GM18508 (cell line): ENCODE results near the gene GCNT1.
"Not testable (repeated sequence)": the region's sequence is repeated elsewhere in the genome, so short reads cannot be mapped to it uniquely, and the experiment has no call there.

ENCODE experiments used
- ATAC-seq: cut with Tn5 transposase; IDR thresholded peaks from one replicate; pipeline ENCODE4 v1.9.1; 2021; ENCODE audit warnings: moderate number of reproducible peaks; ENCODE audit not compliant: insufficient read depth, unreplicated experiment

GCNT1 gene

GRCh38 chr9:76530458-76531110, 71.6 kb downstream of the GCNT1 start:
- no peak for ATAC-seq

- no peak for ATAC-seq
Measured at GRCh38 chr9:76531231-76531780, 72.3 kb downstream of the GCNT1 start.

- ATAC-seq = not testable (repeated sequence)
Measured at GRCh38 chr9:76532877-76533276, 73.9 kb downstream of the GCNT1 start.

- ATAC-seq = no peak
Measured at GRCh38 chr9:76534026-76534425, 75.0 kb downstream of the GCNT1 start.

- no peak for ATAC-seq
Measured at GRCh38 chr9:76537150-76537646, 78.2 kb downstream of the GCNT1 start.

- no peak for ATAC-seq
Measured at GRCh38 chr9:76539180-76539579, 80.2 kb downstream of the GCNT1 start.

- ATAC-seq = no peak
Measured at GRCh38 chr9:76542360-76542759, 83.4 kb downstream of the GCNT1 start.

- ATAC-seq = no peak
Measured at GRCh38 chr9:76545191-76545590, 86.2 kb downstream of the GCNT1 start.

GRCh38 chr9:76552181-76552580, 93.2 kb downstream of the GCNT1 start:
- ATAC-seq = no peak

GRCh38 chr9:76552751-76553455, 93.9 kb downstream of the GCNT1 start:
- no peak for ATAC-seq

GRCh38 chr9:76553680-76554079, 94.7 kb downstream of the GCNT1 start:
- ATAC-seq = no peak
